Nephron progenitor cell (in vitro differentiated cells): ENCODE data around the gene ACOT7.
A peak's percentile ranks its signal among the peaks of the same experiment; 100 is the strongest.

ENCODE experiments used
- DNase-seq: peaks from one replicate; pipeline ENCODE4 v3.0.0; 2021
- H3K27ac Mint-ChIP-seq: 2 replicates; pipeline ENCODE4 v1.8.0; 2021; ENCODE audit warnings: mild to moderate bottlenecking, moderate library complexity, mixed read lengths
- H3K27me3 Mint-ChIP-seq: 2 replicates; pipeline ENCODE4 v1.8.0; 2021; ENCODE audit warnings: mild to moderate bottlenecking, low read depth, mixed read lengths; ENCODE audit not compliant: poor library complexity
- H3K36me3 Mint-ChIP-seq: 2 replicates; pipeline ENCODE4 v1.8.0; 2021; ENCODE audit warnings: low read depth, mixed read lengths
- H3K4me1 Mint-ChIP-seq: 2 replicates; pipeline ENCODE4 v1.8.0; 2021; ENCODE audit warnings: mixed read lengths
- H3K4me3 Mint-ChIP-seq: 2 replicates; pipeline ENCODE4 v1.8.0; 2021; ENCODE audit warnings: mild to moderate bottlenecking, moderate library complexity, mixed read lengths
- H3K9me3 Mint-ChIP-seq: 2 replicates; pipeline ENCODE4 v1.8.0; 2021; ENCODE audit warnings: mild to moderate bottlenecking, moderate library complexity, mixed read lengths
- TF ChIP-seq, protein P1 (sequence below): fragments of 200-600 bp; sonication (generic); IDR thresholded peaks from 2 replicates; pipeline ENCODE4 v1.5.0; 2021; ENCODE audit warnings: antibody characterized with exemption

Gene ACOT7

DNA sequence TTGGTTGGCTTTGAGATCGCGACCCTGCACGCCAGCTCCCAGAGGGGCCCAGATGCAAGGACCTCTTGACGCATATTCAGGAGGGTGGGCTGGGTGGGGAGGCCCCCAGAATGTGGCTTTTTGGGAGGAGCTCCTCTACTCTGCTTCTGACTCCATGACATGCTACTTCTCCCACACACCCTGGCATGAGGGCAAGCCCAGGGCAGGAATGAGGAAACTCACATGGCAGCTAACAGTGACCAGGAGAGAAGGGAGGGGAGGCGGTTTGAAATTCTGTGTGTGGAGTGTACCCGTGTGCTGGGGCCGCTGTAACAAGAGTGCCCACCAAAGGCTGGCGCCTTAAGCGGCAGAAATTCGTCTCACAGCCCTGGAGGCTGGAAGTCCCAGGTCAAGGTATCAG, 71.4 kb downstream of the ACOT7 start:
- H3K27me3 Mint-ChIP-seq, result no peaks in the 10 kb centered on the region
- peaks cover 24% of the 10 kb centered on the region for H3K4me1 Mint-ChIP-seq
- TF ChIP-seq, protein P1, sequence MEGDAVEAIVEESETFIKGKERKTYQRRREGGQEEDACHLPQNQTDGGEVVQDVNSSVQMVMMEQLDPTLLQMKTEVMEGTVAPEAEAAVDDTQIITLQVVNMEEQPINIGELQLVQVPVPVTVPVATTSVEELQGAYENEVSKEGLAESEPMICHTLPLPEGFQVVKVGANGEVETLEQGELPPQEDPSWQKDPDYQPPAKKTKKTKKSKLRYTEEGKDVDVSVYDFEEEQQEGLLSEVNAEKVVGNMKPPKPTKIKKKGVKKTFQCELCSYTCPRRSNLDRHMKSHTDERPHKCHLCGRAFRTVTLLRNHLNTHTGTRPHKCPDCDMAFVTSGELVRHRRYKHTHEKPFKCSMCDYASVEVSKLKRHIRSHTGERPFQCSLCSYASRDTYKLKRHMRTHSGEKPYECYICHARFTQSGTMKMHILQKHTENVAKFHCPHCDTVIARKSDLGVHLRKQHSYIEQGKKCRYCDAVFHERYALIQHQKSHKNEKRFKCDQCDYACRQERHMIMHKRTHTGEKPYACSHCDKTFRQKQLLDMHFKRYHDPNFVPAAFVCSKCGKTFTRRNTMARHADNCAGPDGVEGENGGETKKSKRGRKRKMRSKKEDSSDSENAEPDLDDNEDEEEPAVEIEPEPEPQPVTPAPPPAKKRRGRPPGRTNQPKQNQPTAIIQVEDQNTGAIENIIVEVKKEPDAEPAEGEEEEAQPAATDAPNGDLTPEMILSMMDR, result no peak
- DNase-seq, result no peak
- H3K4me3 Mint-ChIP-seq, result no peak overlapping the region
- no peaks in the 10 kb centered on the region for H3K9me3 Mint-ChIP-seq
- peaks cover 9% of the 10 kb centered on the region for H3K36me3 Mint-ChIP-seq
- H3K27ac Mint-ChIP-seq, result no peak overlapping the region

DNA sequence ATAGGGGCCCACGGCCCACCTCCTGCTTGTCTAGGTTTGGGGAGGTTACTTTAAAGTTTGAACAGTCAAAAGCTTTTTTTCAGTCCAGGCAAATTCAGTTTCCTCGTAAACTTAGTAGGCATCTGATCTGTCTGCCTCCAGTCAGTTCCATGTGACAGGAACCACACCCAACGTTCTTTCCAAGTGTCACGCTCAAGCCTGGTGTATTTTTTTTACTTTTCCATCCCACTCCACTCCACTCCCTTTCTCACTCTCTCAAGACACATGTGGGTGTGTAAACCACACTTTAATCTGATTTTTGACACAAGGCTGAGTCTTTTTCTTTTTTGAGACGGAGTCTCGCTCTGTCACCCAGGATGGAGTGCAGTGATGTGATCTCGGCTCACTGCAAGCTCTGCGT, 72.4 kb downstream of the ACOT7 start:
- DNase-seq, result no peak
- Mint-ChIP-seq H3K9me3 (no peaks in the 10 kb centered on the region), H3K4me3 (no peak overlapping the region), H3K4me1 (peaks cover 33% of the 10 kb centered on the region), H3K27me3 (no peaks in the 10 kb centered on the region), H3K27ac (no peak overlapping the region), H3K36me3 (peaks cover 16% of the 10 kb centered on the region)
- TF ChIP-seq, protein P1, result no peak

DNA sequence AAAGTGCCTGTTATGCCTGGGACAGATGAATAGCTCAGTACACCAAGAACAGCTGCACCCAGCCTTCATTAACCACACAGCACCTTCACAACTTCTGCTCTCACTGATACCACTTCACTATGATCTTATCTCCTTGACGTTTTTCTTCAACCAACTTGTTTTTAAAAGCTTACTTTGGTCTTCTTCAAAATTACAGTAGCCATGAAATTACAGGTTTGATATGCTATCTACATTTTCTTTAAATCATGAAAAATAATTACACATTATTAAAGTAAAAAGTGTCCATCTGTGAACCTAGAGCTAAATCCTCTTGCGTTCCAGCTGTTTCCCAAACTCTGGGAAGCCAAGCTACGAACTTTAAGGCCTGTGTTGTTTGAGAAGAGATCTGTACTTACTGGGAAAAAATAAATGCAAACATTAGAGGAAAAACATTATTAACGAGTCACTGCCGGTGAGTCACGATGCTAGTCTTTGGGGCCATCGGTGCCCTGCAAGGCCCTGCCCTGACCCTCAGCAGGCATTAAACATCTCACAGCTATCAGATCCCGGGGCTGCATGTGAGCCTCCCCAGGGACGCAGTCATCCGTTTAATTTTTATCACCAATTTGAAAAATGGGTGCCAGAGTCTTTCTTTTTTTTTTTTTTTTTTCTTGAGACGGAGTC, 76.3 kb downstream of the ACOT7 start:
- Mint-ChIP-seq H3K36me3 (peaks cover 21% of the 10 kb centered on the region), H3K4me1 (peaks cover 39% of the 10 kb centered on the region), H3K27ac (no peak overlapping the region), H3K27me3 (peaks cover 7% of the 10 kb centered on the region), H3K9me3 (no peaks in the 10 kb centered on the region), H3K4me3 (no peak overlapping the region)
- TF ChIP-seq, protein P1, result no peak
- no peak for DNase-seq

DNA sequence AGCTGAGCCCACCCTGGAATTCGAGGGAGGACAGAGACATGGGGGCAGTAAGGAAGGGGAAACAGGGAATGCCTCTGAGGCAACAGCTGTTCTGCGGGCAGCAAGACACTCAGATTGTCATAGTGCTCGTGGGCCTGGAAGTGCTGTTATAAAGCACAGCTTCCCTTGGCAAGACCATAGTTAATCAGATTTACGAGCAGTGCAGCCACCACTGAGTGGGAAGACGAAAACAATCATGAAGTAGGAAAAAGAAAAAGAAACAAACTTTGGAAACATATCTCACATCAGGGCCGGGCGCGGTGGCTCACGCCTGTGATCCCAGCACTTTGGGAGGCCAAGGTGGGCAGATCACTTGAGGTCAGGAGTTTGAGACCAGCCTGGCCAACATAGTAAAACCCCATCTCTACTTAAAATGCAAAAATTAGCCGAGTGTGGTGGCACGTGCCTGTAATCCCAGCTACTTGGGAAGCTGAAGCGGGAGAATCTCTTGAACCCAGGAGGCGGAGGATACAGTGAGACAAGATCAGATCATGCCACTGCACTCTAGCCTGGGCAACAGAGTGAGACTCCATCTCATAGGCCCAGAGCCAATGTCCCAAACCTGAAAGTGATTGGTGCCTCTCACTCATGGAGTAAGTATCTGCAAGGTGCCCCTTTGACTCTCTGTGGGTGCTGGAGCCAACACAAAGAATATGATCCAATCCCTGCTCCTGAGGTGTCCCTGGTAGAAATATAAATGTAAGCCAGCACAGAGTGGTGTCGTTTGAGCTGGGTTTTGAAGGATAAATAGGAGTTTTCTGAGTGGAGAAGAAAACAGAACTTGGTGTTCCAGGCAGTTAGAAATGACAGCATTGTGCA, 77.1 kb downstream of the ACOT7 start:
- Mint-ChIP-seq H3K9me3 (no peaks in the 10 kb centered on the region), H3K4me3 (no peak overlapping the region), H3K27me3 (peaks cover 7% of the 10 kb centered on the region), H3K4me1 (peaks cover 33% of the 10 kb centered on the region), H3K36me3 (peaks cover 21% of the 10 kb centered on the region), H3K27ac (peak overlapping the region; percentile 87)
- TF ChIP-seq, protein P1, result no peak
- no peak for DNase-seq

DNA sequence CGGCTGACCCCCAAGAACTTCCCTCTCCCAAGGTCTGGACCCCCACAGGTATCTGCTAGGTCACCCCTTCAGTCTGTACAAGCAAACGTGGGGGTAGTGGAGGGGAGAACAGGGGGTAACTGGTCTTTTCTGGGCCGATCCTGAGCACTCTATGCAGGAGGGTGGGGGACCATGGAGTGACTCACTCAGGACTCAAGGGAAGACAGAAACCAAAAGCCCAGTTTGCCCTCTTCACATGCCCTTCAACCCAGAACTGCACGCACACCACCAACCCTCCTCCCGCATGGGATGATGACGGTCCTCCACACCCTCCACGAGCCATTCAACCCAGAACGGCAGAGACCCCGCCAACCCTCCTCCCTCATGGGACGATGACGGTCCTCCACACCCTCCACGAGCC, 79.1 kb downstream of the ACOT7 start:
- TF ChIP-seq, protein P1, result no peak
- Mint-ChIP-seq H3K4me3 (no peak overlapping the region), H3K27me3 (peaks cover 7% of the 10 kb centered on the region), H3K27ac (no peak overlapping the region), H3K4me1 (peaks cover 25% of the 10 kb centered on the region), H3K9me3 (no peaks in the 10 kb centered on the region), H3K36me3 (peaks cover 16% of the 10 kb centered on the region)
- no peak for DNase-seq
